Fibroblast of lung (primary cell): ENCODE measurements around the gene MARCHF2. TPM values are rescaled to one million over a fixed set of nuclear protein-coding genes. Genes with fewer than 3 reads are reported as not detected.

ENCODE experiments used
- DNase-seq, 2 donors: peaks; one replicate each; pipeline versions ENCODE4 v3.0.0 to v3.0.0-alpha.2; 2010; ENCODE audit warnings: low read depth in 2 of 2
- H2AFZ ChIP-seq: 2 replicates; pipeline ENCODE4 v1.5.1; 2012; ENCODE audit warnings: low read length, control low read depth, inconsistent platforms
- H3K27ac ChIP-seq: 2 replicates; pipeline ENCODE4 v1.5.1; 2011; ENCODE audit warnings: low read length, control low read depth; ENCODE audit not compliant: insufficient read depth
- H3K27me3 ChIP-seq: 2 replicates; pipeline ENCODE4 v1.5.1; 2011; ENCODE audit warnings: mild to moderate bottlenecking, low read length; ENCODE audit not compliant: control insufficient read depth, insufficient read depth
- H3K36me3 ChIP-seq: 2 replicates; pipeline ENCODE4 v1.5.1; 2011; ENCODE audit warnings: low read length; ENCODE audit not compliant: control insufficient read depth, insufficient read depth
- H3K4me1 ChIP-seq: 2 replicates; pipeline ENCODE4 v1.5.1; 2011; ENCODE audit warnings: low read length; ENCODE audit not compliant: control insufficient read depth, insufficient read depth; ENCODE audit errors: extremely low read depth
- H3K4me2 ChIP-seq: 2 replicates; pipeline ENCODE4 v1.5.1; 2011; ENCODE audit warnings: low read length, control low read depth; ENCODE audit not compliant: insufficient read depth; ENCODE audit errors: extremely low read depth
- H3K4me3 ChIP-seq, 4 experiments: fragments of 200-600 bp in 1 of 4; sonication (generic) in 1 of 4; replicated peaks in 1 of 4; 2 replicates each; pipeline ENCODE4 v1.5.1; 2011 to 2016; ENCODE audit warnings: low read length in 4 of 4, low read depth in 3 of 4, mild to moderate bottlenecking in 3 of 4, control low read depth in 2 of 4, inconsistent platforms in 1 of 4, mixed read lengths in 1 of 4; ENCODE audit not compliant: insufficient read depth in 1 of 4; ENCODE audit errors: control extremely low read depth in 1 of 4
- H3K79me2 ChIP-seq: 2 replicates; pipeline ENCODE4 v1.5.1; 2012; ENCODE audit warnings: mild to moderate bottlenecking, low read length, inconsistent platforms; ENCODE audit not compliant: control insufficient read depth, insufficient read depth
- H3K9ac ChIP-seq: 2 replicates; pipeline ENCODE4 v1.5.1; 2011; ENCODE audit warnings: mild to moderate bottlenecking, low read length, control low read depth; ENCODE audit not compliant: insufficient read depth
- H3K9me3 ChIP-seq: 2 replicates; pipeline ENCODE4 v1.5.1; 2012; ENCODE audit warnings: low read depth, low read length; ENCODE audit not compliant: control insufficient read depth, insufficient read depth
- H4K20me1 ChIP-seq: 2 replicates; pipeline ENCODE4 v1.5.1; 2011; ENCODE audit warnings: low read length; ENCODE audit not compliant: control insufficient read depth, insufficient read depth; ENCODE audit errors: extremely low read depth
- EZH2 ChIP-seq: IDR thresholded peaks from 2 replicates; pipeline ENCODE4 v1.5.1; 2012; ENCODE audit warnings: low read length, control low read depth, mild to moderate bottlenecking; ENCODE audit errors: missing control alignments
- polyA plus RNA-seq, 2 donors: library from polyadenylated mRNA; depleted of rRNA in 1 of 2; stranded (reverse) in 1 of 2; unstranded in 1 of 2; fragments of >200 nt; gene quantifications; 2 replicates each; pipeline ENCODE4 v1.2.1, GENCODE V29; 2011 to 2012; ENCODE audit warnings: missing spikeins in 1 of 2
- total RNA-seq: library from RNA; depleted of rRNA; stranded (reverse); fragments of >200 nt; gene quantifications from 2 replicates; pipeline ENCODE4 v1.2.1, GENCODE V29; 2014
- TF ChIP-seq, protein P1 (sequence below), 2 donors: IDR thresholded peaks in 1 of 2; conservative IDR thresholded peaks in 1 of 2; 1 replicate in 1 of 2; 2 replicates in 1 of 2; pipeline ENCODE4 v1.5.1; 2011 to 2012; ENCODE audit warnings: low read length in 2 of 2, control low read depth in 1 of 2, inconsistent platforms in 1 of 2, low read depth in 1 of 2, mild to moderate bottlenecking in 1 of 2

Gene MARCHF2
- total and polyA plus RNA-seq, 2 donors (not counting 1 experiment from before 2014, with no cell fraction given), result 16.8 to 90.8 TPM

DNA sequence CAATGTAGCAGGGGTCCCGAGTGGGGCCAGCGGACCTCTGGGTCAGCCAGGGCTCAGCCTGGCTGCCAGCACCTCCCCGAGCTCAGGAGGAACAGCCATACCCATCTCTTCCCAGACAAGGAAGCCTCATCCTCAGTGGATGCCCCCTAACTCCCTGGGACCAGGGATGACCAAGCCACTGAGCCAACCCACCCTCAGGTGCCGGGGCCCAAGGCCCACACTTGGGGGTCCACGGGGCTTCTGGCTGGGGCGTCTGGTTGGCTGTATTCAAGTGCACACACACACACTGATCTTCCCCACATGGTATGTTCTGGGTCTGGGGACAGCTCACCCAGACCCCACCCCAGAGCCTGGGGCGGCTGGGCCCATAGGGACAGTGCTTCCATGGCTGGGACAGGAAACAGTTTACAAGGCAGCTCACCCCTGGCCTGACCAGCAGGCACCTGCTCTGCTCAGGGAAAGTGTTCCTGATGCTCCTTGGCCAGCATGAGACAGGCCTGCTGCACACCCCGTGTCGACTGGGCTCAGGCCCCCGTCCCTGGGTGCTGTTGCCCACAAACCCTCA is 15.3 kb upstream of the MARCHF2 start:
- Histone ChIP-seq H3K27me3 (no peaks in the 10 kb centered on the region), H4K20me1 (no peaks in the 10 kb centered on the region), H3K79me2 (peaks cover 28% of the 10 kb centered on the region), H3K9me3 (no peaks in the 10 kb centered on the region), H3K4me1 (peaks cover 2% of the 10 kb centered on the region), H3K4me3 (no peak overlapping the region), H3K36me3 (peaks cover 5% of the 10 kb centered on the region), H3K4me2 (no peak overlapping the region), H3K27ac (no peak overlapping the region), H3K9ac (no peak overlapping the region), H2AFZ (no peak overlapping the region)
- no peak for DNase-seq
- TF ChIP-seq EZH2, result no peak
- TF ChIP-seq, protein P1, sequence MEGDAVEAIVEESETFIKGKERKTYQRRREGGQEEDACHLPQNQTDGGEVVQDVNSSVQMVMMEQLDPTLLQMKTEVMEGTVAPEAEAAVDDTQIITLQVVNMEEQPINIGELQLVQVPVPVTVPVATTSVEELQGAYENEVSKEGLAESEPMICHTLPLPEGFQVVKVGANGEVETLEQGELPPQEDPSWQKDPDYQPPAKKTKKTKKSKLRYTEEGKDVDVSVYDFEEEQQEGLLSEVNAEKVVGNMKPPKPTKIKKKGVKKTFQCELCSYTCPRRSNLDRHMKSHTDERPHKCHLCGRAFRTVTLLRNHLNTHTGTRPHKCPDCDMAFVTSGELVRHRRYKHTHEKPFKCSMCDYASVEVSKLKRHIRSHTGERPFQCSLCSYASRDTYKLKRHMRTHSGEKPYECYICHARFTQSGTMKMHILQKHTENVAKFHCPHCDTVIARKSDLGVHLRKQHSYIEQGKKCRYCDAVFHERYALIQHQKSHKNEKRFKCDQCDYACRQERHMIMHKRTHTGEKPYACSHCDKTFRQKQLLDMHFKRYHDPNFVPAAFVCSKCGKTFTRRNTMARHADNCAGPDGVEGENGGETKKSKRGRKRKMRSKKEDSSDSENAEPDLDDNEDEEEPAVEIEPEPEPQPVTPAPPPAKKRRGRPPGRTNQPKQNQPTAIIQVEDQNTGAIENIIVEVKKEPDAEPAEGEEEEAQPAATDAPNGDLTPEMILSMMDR (conservative IDR thresholded peaks at IDR 0.05 in 1 of 2, IDR thresholded peaks at IDR 0.05 in 1 of 2; ENCODE audit: low read depth in 1 of 2, low read length in 2 of 2), result no peak

DNA sequence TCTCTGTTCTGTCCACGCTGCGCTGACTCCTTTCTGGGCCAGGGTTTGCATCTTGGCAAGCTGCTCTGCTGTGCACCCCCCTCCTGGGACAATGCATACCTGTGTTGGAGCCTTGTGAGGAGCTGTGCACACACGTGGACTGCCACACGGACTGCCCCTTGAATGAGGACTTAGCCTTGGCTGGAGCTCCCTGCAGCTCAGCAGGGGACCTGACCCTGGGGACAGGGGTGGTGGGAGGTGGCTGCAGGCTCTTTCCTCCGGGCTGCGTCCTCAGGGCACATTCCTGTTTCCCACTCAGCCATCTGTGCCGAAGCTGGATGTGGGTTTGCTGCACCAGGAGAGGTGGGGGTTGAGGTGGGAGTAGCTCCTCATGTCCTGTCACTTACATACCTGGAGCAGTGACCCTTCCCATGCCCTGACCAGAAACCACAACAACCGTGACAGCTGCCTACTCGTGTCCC is 14.8 kb upstream of the MARCHF2 start:
- Histone ChIP-seq H3K4me1 (peaks cover 2% of the 10 kb centered on the region), H3K27ac (no peak overlapping the region), H3K79me2 (peaks cover 23% of the 10 kb centered on the region), H2AFZ (no peak overlapping the region), H3K27me3 (no peaks in the 10 kb centered on the region), H4K20me1 (no peaks in the 10 kb centered on the region), H3K4me2 (no peak overlapping the region), H3K9ac (no peak overlapping the region), H3K4me3 (no peak overlapping the region), H3K36me3 (peaks cover 8% of the 10 kb centered on the region), H3K9me3 (no peaks in the 10 kb centered on the region)
- no peak for DNase-seq
- TF ChIP-seq, protein P1 (conservative IDR thresholded peaks at IDR 0.05 in 1 of 2, IDR thresholded peaks at IDR 0.05 in 1 of 2; ENCODE audit: low read depth in 1 of 2, low read length in 2 of 2), result no peak
- no peak for TF ChIP-seq EZH2

DNA sequence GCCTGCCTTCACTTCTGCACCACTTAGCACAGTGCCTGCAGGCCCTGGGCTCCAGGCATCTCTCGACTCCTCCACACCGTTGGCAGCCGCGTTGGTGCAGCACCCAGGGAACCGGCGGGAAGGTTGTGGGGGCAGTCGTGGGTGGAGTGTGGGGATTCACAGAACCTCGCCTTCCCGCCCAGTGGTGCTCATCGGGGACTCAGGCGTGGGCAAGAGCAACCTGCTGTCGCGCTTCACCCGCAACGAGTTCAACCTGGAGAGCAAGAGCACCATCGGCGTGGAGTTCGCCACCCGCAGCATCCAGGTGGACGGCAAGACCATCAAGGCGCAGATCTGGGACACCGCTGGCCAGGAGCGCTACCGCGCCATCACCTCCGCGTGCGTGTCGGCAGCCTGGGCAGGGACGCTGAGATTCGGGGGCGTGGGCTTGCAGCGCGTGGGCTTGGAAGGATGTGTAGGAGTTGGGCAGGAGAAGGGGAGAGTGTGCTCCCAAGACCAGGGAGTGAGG is 13.4 kb upstream of the MARCHF2 start:
- H3K27ac ChIP-seq, result no peak overlapping the region
- H3K9ac ChIP-seq, result no peak overlapping the region
- H2AFZ ChIP-seq, result no peak overlapping the region
- H3K27me3 ChIP-seq, result no peaks in the 10 kb centered on the region
- no peak overlapping the region for H3K4me3 ChIP-seq
- H3K9me3 ChIP-seq, result no peaks in the 10 kb centered on the region
- no peak for DNase-seq
- no peaks in the 10 kb centered on the region for H3K4me1 ChIP-seq
- no peak overlapping the region for H3K4me2 ChIP-seq
- H4K20me1 ChIP-seq, result no peaks in the 10 kb centered on the region
- H3K36me3 ChIP-seq, result peaks cover 8% of the 10 kb centered on the region
- peaks cover 19% of the 10 kb centered on the region for H3K79me2 ChIP-seq
- no peak for TF ChIP-seq EZH2
- TF ChIP-seq, protein P1 (conservative IDR thresholded peaks at IDR 0.05 in 1 of 2, IDR thresholded peaks at IDR 0.05 in 1 of 2; ENCODE audit: low read depth in 1 of 2, low read length in 2 of 2), result no peak
